Esophagus (tissue), 2 donors: ENCODE results near the gene FRMD4A. TPM values are rescaled to one million over a fixed set of nuclear protein-coding genes. Genes with fewer than 3 reads are reported as not detected.

ENCODE experiments used
- H3K27ac ChIP-seq, 2 donors: one replicate each; pipeline ENCODE4 v1.5.1; 2013; ENCODE audit warnings: low read depth in 2 of 2, mild to moderate bottlenecking in 2 of 2, inconsistent platforms in 1 of 2, low read length in 1 of 2, moderate library complexity in 1 of 2
- H3K27me3 ChIP-seq, 2 donors: one replicate each; pipeline ENCODE4 v1.6.1; 2013; ENCODE audit warnings: low read length in 2 of 2, control low read depth in 1 of 2, mild to moderate bottlenecking in 1 of 2; ENCODE audit not compliant: insufficient read depth in 2 of 2, control insufficient read depth in 1 of 2
- H3K36me3 ChIP-seq, 2 donors: one replicate each; pipeline ENCODE4 v1.6.1; 2013; ENCODE audit warnings: low read length in 1 of 2; ENCODE audit not compliant: control insufficient read depth in 2 of 2, insufficient read depth in 2 of 2
- H3K4me1 ChIP-seq, 2 donors: one replicate each; pipeline ENCODE4 v1.6.1; 2013; ENCODE audit warnings: low read length in 1 of 2; ENCODE audit not compliant: control insufficient read depth in 2 of 2, insufficient read depth in 2 of 2
- H3K4me3 ChIP-seq, 2 donors: one replicate each; pipeline ENCODE4 v1.5.1; 2013; ENCODE audit warnings: low read length in 2 of 2, mild to moderate bottlenecking in 2 of 2, low read depth in 1 of 2, moderate library complexity in 1 of 2
- H3K9me3 ChIP-seq, 2 donors: one replicate each; pipeline ENCODE4 v1.6.1; 2013; ENCODE audit warnings: mild to moderate bottlenecking in 2 of 2, low read depth in 1 of 2, low read length in 1 of 2, moderate library complexity in 1 of 2; ENCODE audit not compliant: control insufficient read depth in 2 of 2, insufficient read depth in 1 of 2
- WGBS, 2 donors: extraction: QIAGEN DNeasy Blood & Tissue Kit; methylation state at CpG; one replicate each; pipeline ENCODE4 v1.1.7; 2013; 5-methylcytosine and 5-hydroxymethylcytosine counted together
- polyA plus RNA-seq, 2 donors: library from polyadenylated mRNA; stranded (reverse); fragments of 200-250 nt; gene quantifications; one replicate each; pipeline ENCODE4 v1.2.3, GENCODE V29; 2013
- donor health status: healthy with polysubstance abuse.
- donor health status: Bipolar disorder and iron deficiency.

The FRMD4A gene
- polyA plus RNA-seq, 2 donors = 9.3 to 12.6 TPM

DNA sequence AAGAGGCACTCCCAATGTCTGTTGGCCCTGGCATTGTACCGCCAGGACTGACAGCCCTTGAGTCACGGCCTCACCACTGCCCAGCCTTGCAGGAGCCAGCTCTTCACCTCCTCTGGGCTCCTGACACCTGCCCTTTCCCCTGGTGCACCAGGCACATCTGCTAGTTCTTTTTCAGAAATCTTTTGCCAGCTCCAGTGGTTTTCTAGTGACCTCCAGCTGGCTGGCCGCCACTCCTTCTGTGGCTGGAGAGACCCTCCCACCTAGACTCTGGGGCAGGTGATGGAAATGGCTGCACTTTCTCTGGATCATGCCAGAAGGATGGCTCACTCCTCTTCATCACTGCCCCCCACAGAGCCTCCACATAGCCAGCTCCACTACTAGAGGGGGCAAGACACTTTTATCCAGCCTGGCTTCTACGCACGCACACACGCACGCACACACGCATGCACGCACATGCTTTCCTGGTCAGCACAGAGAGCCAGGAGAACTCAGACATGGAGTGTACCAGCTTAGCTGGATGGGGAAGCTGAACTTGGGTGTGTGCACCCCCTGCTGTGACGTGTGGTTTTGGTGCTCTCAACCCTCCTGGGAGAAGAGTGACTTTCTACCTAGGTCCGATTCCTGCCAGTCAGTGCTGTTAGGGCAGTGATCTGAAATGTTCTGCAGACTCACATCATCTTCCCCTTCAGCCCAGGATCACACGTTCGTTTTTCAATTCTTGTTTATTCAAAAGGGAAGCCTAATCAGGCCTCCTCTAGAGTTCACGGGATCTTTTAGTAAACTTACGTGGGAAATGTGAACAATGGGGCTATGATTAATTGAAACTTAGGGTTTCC lies 522.0 kb downstream of the FRMD4A start:
- Histone ChIP-seq H3K4me3 (no peak overlapping the region), H3K9me3 (no peaks in the 10 kb centered on the region), H3K36me3 (no peaks in the 10 kb centered on the region), H3K27ac (no peak overlapping the region), H3K4me1 (peaks cover 0 to 2% of the 10 kb centered on the region in 2 donors), H3K27me3 (no peaks in the 10 kb centered on the region)
- WGBS, 2 donors = 74 to 76% methylated on average over 15 of the region's 15 CpGs

DNA sequence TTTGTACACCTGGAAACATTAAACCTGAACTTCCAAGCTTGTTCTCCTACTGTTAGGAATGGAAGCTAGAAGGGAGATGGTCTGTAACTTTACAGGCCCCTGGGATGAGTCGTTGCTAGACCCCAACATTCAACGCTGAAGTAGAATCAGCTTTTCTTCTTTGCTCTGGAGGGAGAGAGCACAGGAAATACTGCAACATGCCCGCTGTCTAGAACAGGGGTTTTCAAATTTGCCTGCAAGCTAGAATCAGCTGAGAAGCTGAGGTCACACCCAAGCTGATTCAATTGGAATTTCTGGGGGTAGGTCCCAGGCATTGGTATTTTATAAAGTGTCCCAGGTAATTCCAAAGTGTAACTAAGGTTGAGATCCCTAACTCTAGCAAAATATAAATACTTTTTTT lies 524.3 kb downstream of the FRMD4A start:
- H3K4me3 ChIP-seq = no peak overlapping the region
- H3K9me3 ChIP-seq = no peaks in the 10 kb centered on the region
- WGBS, 2 donors = 72 to 79% methylated on average over 3 of the region's 3 CpGs

GRCh38 chr10:13803566-13804554 lies 526.9 kb downstream of the FRMD4A start:
- Histone ChIP-seq H3K36me3 (no peaks in the 10 kb centered on the region), H3K9me3 (no peaks in the 10 kb centered on the region), H3K27me3 (no peaks in the 10 kb centered on the region), H3K27ac (no peak overlapping the region), H3K4me3 (no peak overlapping the region), H3K4me1 (peaks cover 0 to 2% of the 10 kb centered on the region in 2 donors)
- WGBS, 2 donors = 54 to 63% methylated on average over 18 of the region's 18 CpGs

More for the DNA sequence above, 524.3 kb downstream of the FRMD4A start:
- H3K27ac ChIP-seq = no peak overlapping the region
- H3K4me1 ChIP-seq = peaks cover 0 to 2% of the 10 kb centered on the region in 2 donors
- H3K36me3 ChIP-seq = no peaks in the 10 kb centered on the region
- H3K27me3 ChIP-seq = no peaks in the 10 kb centered on the region

- Histone ChIP-seq H3K4me3 (no peak overlapping the region), H3K27me3 (no peaks in the 10 kb centered on the region), H3K36me3 (no peaks in the 10 kb centered on the region), H3K9me3 (no peaks in the 10 kb centered on the region), H3K4me1 (no peaks in the 10 kb centered on the region), H3K27ac (no peak overlapping the region)
- WGBS, 2 donors = 78 to 80% methylated on average over 2 of the region's 2 CpGs
Measured at GRCh38 chr10:13801907-13802288, 528.8 kb downstream of the FRMD4A start.

GRCh38 chr10:13801156-13801906 lies 529.4 kb downstream of the FRMD4A start:
- no peaks in the 10 kb centered on the region for H3K9me3 ChIP-seq
- H3K4me3 ChIP-seq = no peak overlapping the region
- H3K4me1 ChIP-seq = no peaks in the 10 kb centered on the region
- H3K27ac ChIP-seq = no peak overlapping the region
- no peaks in the 10 kb centered on the region for H3K27me3 ChIP-seq
- no peaks in the 10 kb centered on the region for H3K36me3 ChIP-seq
- WGBS, 2 donors = 89 to 93% methylated on average over 8 of the region's 8 CpGs

- Histone ChIP-seq H3K4me3 (no peak overlapping the region), H3K9me3 (no peaks in the 10 kb centered on the region), H3K27ac (no peak overlapping the region), H3K27me3 (no peaks in the 10 kb centered on the region), H3K36me3 (no peaks in the 10 kb centered on the region), H3K4me1 (no peaks in the 10 kb centered on the region)
- 91 to 92% methylated on average over 9 of the region's 9 CpGs for WGBS, 2 donors
Measured at GRCh38 chr10:13797164-13797563, 533.6 kb downstream of the FRMD4A start.

DNA sequence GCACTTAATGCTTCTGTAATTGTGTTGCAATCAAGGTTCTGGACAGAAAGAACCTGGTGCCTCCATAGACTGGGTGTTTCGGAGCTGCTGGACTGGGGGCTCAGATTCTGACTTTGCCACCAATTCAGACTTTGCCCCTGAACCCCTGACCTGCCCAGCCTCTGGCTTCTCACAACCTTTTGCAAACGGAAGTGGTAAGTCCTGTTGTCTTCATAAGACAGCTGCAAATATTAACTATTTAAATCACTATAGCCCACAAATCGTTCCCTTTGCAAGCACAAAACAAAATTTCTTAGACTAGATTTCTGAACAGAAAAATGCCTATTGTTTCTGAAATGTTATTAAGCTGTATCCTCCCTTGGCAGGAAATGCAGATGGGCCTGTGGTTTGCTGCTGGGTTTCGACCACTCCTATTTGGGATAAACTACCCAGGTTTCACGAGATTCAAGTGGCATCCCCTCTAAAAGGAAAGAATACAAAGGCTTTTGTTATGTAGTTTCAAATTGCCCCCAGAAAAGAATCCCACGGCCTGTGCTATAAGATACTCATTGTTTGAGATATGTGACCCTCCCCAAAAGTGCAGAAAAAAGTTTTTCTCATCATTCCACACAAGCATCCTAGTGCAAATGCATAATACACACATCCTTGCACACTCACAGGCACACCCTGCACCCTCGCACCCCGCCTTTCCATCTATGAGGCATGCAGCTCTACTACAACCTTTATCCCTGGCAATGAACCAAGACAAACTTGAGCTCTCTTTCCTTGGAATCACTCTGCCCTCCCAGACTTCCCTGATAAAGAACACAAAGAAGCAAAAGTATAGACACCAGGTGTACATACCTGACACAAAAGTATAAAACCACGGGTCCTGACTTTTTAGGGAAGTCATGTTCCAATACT lies 534.8 kb downstream of the FRMD4A start:
- H3K27me3 ChIP-seq = no peaks in the 10 kb centered on the region
- H3K4me3 ChIP-seq = no peak overlapping the region
- no peaks in the 10 kb centered on the region for H3K36me3 ChIP-seq
- no peaks in the 10 kb centered on the region for H3K9me3 ChIP-seq
- H3K27ac ChIP-seq = no peak overlapping the region
- WGBS, 2 donors = 52 to 57% methylated on average over 9 of the region's 9 CpGs
- H3K4me1 ChIP-seq = no peaks in the 10 kb centered on the region

DNA sequence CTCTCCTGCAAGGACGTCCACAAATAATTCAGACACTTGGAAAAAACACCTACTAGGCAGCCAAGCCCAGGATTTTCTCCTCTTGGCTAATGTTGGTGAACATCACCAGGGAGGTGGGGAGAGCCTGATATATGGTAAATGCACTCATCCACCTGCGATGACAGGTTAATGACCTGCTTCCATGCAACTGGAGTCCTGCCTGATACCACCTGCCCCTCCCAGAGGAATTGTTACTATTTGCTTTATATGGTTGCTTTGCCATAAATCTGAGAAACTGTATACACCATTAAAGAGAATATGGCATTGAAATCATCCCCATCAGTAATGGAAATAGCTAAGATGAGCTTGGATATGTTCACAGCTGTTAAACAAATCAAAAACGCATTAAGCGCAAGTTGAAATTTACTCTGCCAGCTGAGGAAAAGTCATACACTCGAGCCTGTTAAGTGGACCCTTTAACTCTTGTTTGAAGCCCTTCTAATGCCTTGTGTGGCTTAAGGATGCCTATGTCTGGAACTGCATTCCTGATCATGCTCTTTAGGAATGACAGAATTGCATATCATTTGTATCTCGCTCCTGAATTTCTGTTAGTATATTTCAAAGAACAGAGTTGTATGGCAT lies 535.6 kb downstream of the FRMD4A start:
- no peak overlapping the region for H3K4me3 ChIP-seq
- no peaks in the 10 kb centered on the region for H3K9me3 ChIP-seq
- H3K4me1 ChIP-seq = no peaks in the 10 kb centered on the region
- no peaks in the 10 kb centered on the region for H3K36me3 ChIP-seq
- no peak overlapping the region for H3K27ac ChIP-seq
- WGBS, 2 donors = 75 to 77% methylated on average over 6 of the region's 6 CpGs
- H3K27me3 ChIP-seq = no peaks in the 10 kb centered on the region
